ENCODE results near the gene SNAPC2.
A peak's percentile ranks its signal among the peaks of the same experiment; 100 is the strongest.
"Not testable (repeated sequence)": the region's sequence is repeated elsewhere in the genome, so short reads cannot be mapped to it uniquely, and the experiment has no call there.

SNAPC2 gene

GRCh38 chr19:7923295-7924191 lies 3.4 kb downstream of the SNAPC2 start:
- no peak for DNase-seq

- DNase-seq, result no peak
Measured at GRCh38 chr19:7924241-7924640, 4.1 kb downstream of the SNAPC2 start.

GRCh38 chr19:7924651-7925170 lies 4.6 kb downstream of the SNAPC2 start:
- no peak for DNase-seq

GRCh38 chr19:7925171-7925851 lies 5.2 kb downstream of the SNAPC2 start:
- DNase-seq, result peak; percentile 71 to 76

GRCh38 chr19:7926021-7926726 lies 6.0 kb downstream of the SNAPC2 start, which contains the start of gene CTXN1:
Gene CTXN1, minus strand, starts transcription at chr19:7926135. Its CDS starts 597 bp downstream, at chr19:7925538.
- DNase-seq, result peak; percentile 69 to 75

- no peak for DNase-seq
Measured at GRCh38 chr19:7926727-7927604, 6.8 kb downstream of the SNAPC2 start.

- DNase-seq, result no peak
Measured at GRCh38 chr19:7927605-7928333, 7.6 kb downstream of the SNAPC2 start.

- DNase-seq, result no peak
Measured at GRCh38 chr19:7928334-7928706, 8.2 kb downstream of the SNAPC2 start.

GRCh38 chr19:7928741-7929701 lies 8.9 kb downstream of the SNAPC2 start:
- DNase-seq, result peak; percentile 47 to 53

GRCh38 chr19:7930030-7930429 lies 9.9 kb downstream of the SNAPC2 start:
- DNase-seq, result not testable (repeated sequence)

- no peak for DNase-seq
Measured at GRCh38 chr19:7930765-7931164, 10.6 kb downstream of the SNAPC2 start.

GRCh38 chr19:7931221-7932061 lies 11.3 kb downstream of the SNAPC2 start:
- no peak for DNase-seq

- DNase-seq, result no peak
Measured at GRCh38 chr19:7932276-7932929, 12.3 kb downstream of the SNAPC2 start.

- DNase-seq, result no peak
Measured at GRCh38 chr19:7932930-7933300, 12.8 kb downstream of the SNAPC2 start.

- DNase-seq, result no peak
Measured at GRCh38 chr19:7933411-7933810, 13.3 kb downstream of the SNAPC2 start.

- no peak for DNase-seq
Measured at GRCh38 chr19:7933828-7934725, 13.9 kb downstream of the SNAPC2 start.

- no peak for DNase-seq
Measured at GRCh38 chr19:7934766-7935165, 14.6 kb downstream of the SNAPC2 start.

GRCh38 chr19:7940841-7941240 lies 20.7 kb downstream of the SNAPC2 start:
- no peak for DNase-seq

All from activated CD4-positive, alpha-beta T cell treated with anti-CD3 and anti-CD28 coated beads for 4 hours (primary cell).